NT2/D1 (cell line): ENCODE data around the gene BCL6B.

Experiments used
- SUZ12 ChIP-seq: IDR thresholded peaks from 2 replicates; pipeline ENCODE4 v1.6.1; 2011; ENCODE audit not compliant: insufficient read length, insufficient read depth; ENCODE audit errors: extremely low read depth
- YY1 ChIP-seq: IDR thresholded peaks from 2 replicates; pipeline ENCODE4 v1.6.1; 2011; ENCODE audit not compliant: insufficient read length, insufficient read depth
- ZNF274 ChIP-seq: IDR thresholded peaks from 2 replicates; pipeline ENCODE4 v1.6.1; 2011; ENCODE audit warnings: mild to moderate bottlenecking, low read depth, low read length

DNA sequence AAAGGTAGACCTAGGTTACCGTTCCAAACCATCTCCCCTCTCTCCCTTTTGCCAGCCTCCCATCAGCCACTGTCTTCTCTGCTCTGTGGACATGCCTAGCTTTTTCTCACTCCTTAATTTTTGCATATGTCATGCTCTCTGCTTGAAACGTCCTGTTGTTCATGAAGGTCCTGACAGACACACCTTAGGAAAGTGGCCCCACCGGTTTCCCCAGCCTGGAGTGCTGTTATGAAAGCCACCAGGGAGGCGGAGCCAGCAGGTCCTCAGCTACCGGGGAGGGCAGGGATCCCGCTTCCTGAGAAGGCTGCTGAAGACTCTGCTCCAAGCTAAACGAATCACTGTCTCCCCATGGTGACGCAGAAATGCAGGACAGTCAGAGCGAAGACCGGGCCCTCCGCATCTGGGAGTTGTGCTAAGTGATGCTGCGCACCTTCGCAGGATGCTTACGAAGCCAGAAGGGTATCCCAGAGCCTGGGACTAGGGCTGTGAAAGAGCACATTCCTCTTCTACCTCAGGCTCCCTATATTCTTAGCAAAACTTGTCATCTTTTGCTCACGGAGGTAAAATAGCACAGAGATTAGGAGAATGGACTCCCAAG is 23.4 kb downstream of the BCL6B start:
- TF ChIP-seq ZNF274 (no peak), YY1 (no peak), SUZ12 (no peak)
